Upper lobe of left lung (tissue), 6 donors: Measurements from ENCODE around the gene SMC1B. TPM values are rescaled to one million over a fixed set of nuclear protein-coding genes. Genes with fewer than 3 reads are reported as not detected.

ENCODE experiments used
- ATAC-seq, 2 donors: fragments of 200-7000 bp; cut with Tn5 transposase; one replicate each; pipeline ENCODE4 v1.9.1; 2022; ENCODE audit warnings: mild to moderate bottlenecking in 2 of 2, moderate library complexity in 2 of 2; ENCODE audit not compliant: low FRiP score in 2 of 2
- DNase-seq, 2 donors: peaks; one replicate each; pipeline ENCODE4 v3.0.0-alpha.2; 2019 to 2020
- H3K27ac ChIP-seq, 4 donors: fragments of 200-600 bp; sonication (generic); one replicate each; pipeline ENCODE4 v1.5.1; 2016 to 2019
- H3K27me3 ChIP-seq, 4 donors: fragments of 200-600 bp; sonication (generic); one replicate each; pipeline ENCODE4 v1.5.1; 2017 to 2019
- H3K36me3 ChIP-seq, 4 donors: fragments of 200-600 bp; sonication (generic); one replicate each; pipeline ENCODE4 v1.5.1; 2016 to 2019
- H3K4me1 ChIP-seq, 4 donors: fragments of 200-600 bp; sonication (generic); one replicate each; pipeline ENCODE4 v1.5.1; 2018 to 2019
- H3K4me3 ChIP-seq, 4 donors: fragments of 200-600 bp; sonication (generic); one replicate each; pipeline ENCODE4 v1.5.1; 2017 to 2019; ENCODE audit warnings: mild to moderate bottlenecking in 2 of 4, moderate library complexity in 1 of 4
- H3K9me3 ChIP-seq, 4 donors: fragments of 200-600 bp; sonication (generic); one replicate each; pipeline ENCODE4 v1.5.1; 2018 to 2019
- CTCF ChIP-seq, 6 experiments: fragments of 450-650 bp in 4 of 6; fragments of 200-600 bp in 2 of 6; sonication (generic) in 2 of 6; IDR thresholded peaks; one replicate each; pipeline ENCODE4 v1.5.1; 2016 to 2019; ENCODE audit warnings: antibody characterized with exemption in 6 of 6
- EP300 ChIP-seq, 4 donors: sonication (generic); formaldehyde crosslinking; IDR thresholded peaks; one replicate each; pipeline ENCODE4 v1.5.1; 2017; ENCODE audit warnings: antibody characterized with exemption in 4 of 4, control low read depth in 2 of 4
- POLR2A ChIP-seq, 4 donors: fragments of 450-650 bp; IDR thresholded peaks; one replicate each; pipeline ENCODE4 v1.5.1; 2016 to 2017; ENCODE audit warnings: antibody characterized with exemption in 4 of 4, mild to moderate bottlenecking in 2 of 4
- POLR2AphosphoS5 ChIP-seq, 2 donors: sonication (generic); formaldehyde crosslinking; IDR thresholded peaks; one replicate each; pipeline ENCODE4 v1.5.1; 2017; ENCODE audit warnings: antibody characterized with exemption in 2 of 2
- WGBS, 2 donors: methylation state at CpG; one replicate each; pipeline ENCODE4 v1.1.5; 2017 to 2018; 5-methylcytosine and 5-hydroxymethylcytosine counted together
- total RNA-seq, 6 donors: library from RNA; depleted of rRNA in 4 of 6; stranded (reverse); fragments of >200 nt in 4 of 6; gene quantifications; one replicate each; pipeline versions ENCODE4 v1.1.0 to v1.2.1, GENCODE V29; 2016 to 2021
- donor health status: DM: no; HTN: no; CAD: no; lungs with moderate emphysema.
- donor health status: DM: no; HTN: yes; CAD: no; lungs with severe emphysema.

The SMC1B gene
- total RNA-seq, 6 donors from 2014 or later, result not detected

GRCh38 chr22:45425531-45426265, 12.3 kb upstream of the SMC1B start:
- WGBS, 2 donors, result 93 to 97% methylated on average over 13 to 23 of the region's 23 CpGs
- Histone ChIP-seq H3K27me3 (no peaks in the 10 kb centered on the region), H3K4me1 (peaks cover 0 to 4% (median 0%) of the 10 kb centered on the region in 4 donors), H3K27ac (no peak overlapping the region), H3K36me3 (no peaks in the 10 kb centered on the region), H3K4me3 (no peak overlapping the region), H3K9me3 (peaks cover 0 to 4% (median 0%) of the 10 kb centered on the region in 4 donors)
- TF ChIP-seq POLR2AphosphoS5 (IDR thresholded peaks at IDR 0.05) (no peak), CTCF (IDR thresholded peaks at IDR 0.05) (no peak), POLR2A (IDR thresholded peaks at IDR 0.05) (no peak), EP300 (IDR thresholded peaks at IDR 0.05) (no peak)
- ATAC-seq (no peak), DNase-seq (no peak)

- no peak overlapping the region for H3K4me3 ChIP-seq
- H3K4me1 ChIP-seq, result peaks cover 0 to 4% (median 0%) of the 10 kb centered on the region in 4 donors
- TF ChIP-seq EP300 (IDR thresholded peaks at IDR 0.05) (no peak), POLR2A (IDR thresholded peaks at IDR 0.05) (no peak)
- H3K27ac ChIP-seq, result no peak overlapping the region
- peaks cover 0 to 4% (median 0%) of the 10 kb centered on the region in 4 donors for H3K9me3 ChIP-seq
- 76 to 84% methylated on average over 5 of the region's 5 CpGs for WGBS, 2 donors
- H3K36me3 ChIP-seq, result no peaks in the 10 kb centered on the region
- H3K27me3 ChIP-seq, result no peaks in the 10 kb centered on the region
- ATAC-seq (no peak), DNase-seq (no peak)
Measured at GRCh38 chr22:45425101-45425500, 11.7 kb upstream of the SMC1B start.

- Histone ChIP-seq H3K4me1 (peaks cover 0 to 4% (median 0%) of the 10 kb centered on the region in 4 donors), H3K27ac (no peak overlapping the region), H3K27me3 (no peaks in the 10 kb centered on the region), H3K36me3 (no peaks in the 10 kb centered on the region), H3K4me3 (no peak overlapping the region), H3K9me3 (peaks cover 0 to 4% (median 0%) of the 10 kb centered on the region in 4 donors)
- TF ChIP-seq POLR2A (IDR thresholded peaks at IDR 0.05), result no peak
- no peak for TF ChIP-seq EP300 (IDR thresholded peaks at IDR 0.05)
- no peak for TF ChIP-seq POLR2AphosphoS5 (IDR thresholded peaks at IDR 0.05)
- 73 to 91% methylated on average over 9 to 14 of the region's 14 CpGs for WGBS, 2 donors
- peak in 1 of 2 donors; percentile 60 for DNase-seq
- peak in 1 of 2 donors; percentile 84 for ATAC-seq
Measured at GRCh38 chr22:45424241-45424731, 10.9 kb upstream of the SMC1B start.

GRCh38 chr22:45423524-45423923, 10.1 kb upstream of the SMC1B start:
- H3K9me3 ChIP-seq, result peaks cover 0 to 4% (median 0%) of the 10 kb centered on the region in 4 donors
- ATAC-seq (no peak), DNase-seq (no peak)
- H3K27ac ChIP-seq, result no peak overlapping the region
- TF ChIP-seq POLR2A (IDR thresholded peaks at IDR 0.05) (no peak), EP300 (IDR thresholded peaks at IDR 0.05) (no peak), POLR2AphosphoS5 (IDR thresholded peaks at IDR 0.05) (no peak), CTCF (IDR thresholded peaks at IDR 0.05) (no peak)
- H3K4me3 ChIP-seq, result no peak overlapping the region
- H3K4me1 ChIP-seq, result peaks cover 0 to 4% (median 0%) of the 10 kb centered on the region in 4 donors
- 83 to 89% methylated on average over 4 of the region's 4 CpGs for WGBS, 2 donors
- H3K36me3 ChIP-seq, result no peaks in the 10 kb centered on the region
- no peaks in the 10 kb centered on the region for H3K27me3 ChIP-seq

- peaks cover 0 to 4% (median 0%) of the 10 kb centered on the region in 4 donors for H3K4me1 ChIP-seq
- H3K27ac ChIP-seq, result no peak overlapping the region
- H3K36me3 ChIP-seq, result no peaks in the 10 kb centered on the region
- DNase-seq (no peak), ATAC-seq (no peak)
- H3K9me3 ChIP-seq, result peaks cover 0 to 4% (median 0%) of the 10 kb centered on the region in 4 donors
- WGBS, 2 donors, result 90 to 93% methylated on average over 14 of the region's 14 CpGs
- H3K27me3 ChIP-seq, result no peaks in the 10 kb centered on the region
- no peak overlapping the region for H3K4me3 ChIP-seq
- TF ChIP-seq POLR2A (IDR thresholded peaks at IDR 0.05) (no peak), CTCF (IDR thresholded peaks at IDR 0.05) (no peak), POLR2AphosphoS5 (IDR thresholded peaks at IDR 0.05) (no peak), EP300 (IDR thresholded peaks at IDR 0.05) (no peak)
Measured at GRCh38 chr22:45422237-45422983, 9.0 kb upstream of the SMC1B start.
